OCI-LY1 (cell line): ENCODE data around the gene SORCS3.

Source experiments
- H2AFZ ChIP-seq: fragments of 200-600 bp; sonication (generic), shearing (Covaris generic); 2 replicates; pipeline ENCODE4 v1.6.0; 2014; ENCODE audit warnings: antibody characterized with exemption, mild to moderate bottlenecking, low read length
- H3F3A ChIP-seq: fragments of 200-600 bp; sonication (generic), shearing (Covaris generic); 2 replicates; pipeline ENCODE4 v1.6.0; 2014; ENCODE audit warnings: mild to moderate bottlenecking, antibody characterized with exemption, low read length, moderate library complexity; ENCODE audit not compliant: insufficient read depth
- H3K27ac ChIP-seq: fragments of 200-600 bp; sonication (generic); 2 replicates; pipeline ENCODE4 v1.5.1; 2014; ENCODE audit warnings: low read length, mixed run types, mild to moderate bottlenecking, low read depth; ENCODE audit not compliant: poor library complexity, severe bottlenecking
- H3K27me3 ChIP-seq: fragments of 200-600 bp; sonication (generic); 2 replicates; pipeline ENCODE4 v1.6.0; 2014; ENCODE audit warnings: antibody characterized with exemption, mild to moderate bottlenecking, low read length, moderate library complexity; ENCODE audit not compliant: insufficient read depth
- H3K36me3 ChIP-seq: fragments of 200-600 bp; sonication (generic); 2 replicates; pipeline ENCODE4 v1.6.1; 2014; ENCODE audit warnings: mild to moderate bottlenecking, antibody characterized with exemption, low read length, moderate library complexity, mixed read lengths; ENCODE audit not compliant: insufficient read depth
- H3K4me1 ChIP-seq: fragments of 200-600 bp; sonication (generic); 2 replicates; pipeline ENCODE4 v1.5.1; 2014; ENCODE audit warnings: mild to moderate bottlenecking, low read length, moderate library complexity; ENCODE audit not compliant: insufficient read depth, severe bottlenecking
- H3K4me2 ChIP-seq: fragments of 200-600 bp; sonication (generic), shearing (Covaris generic); 2 replicates; pipeline ENCODE4 v1.6.1; 2014; ENCODE audit warnings: low read length
- H3K4me3 ChIP-seq: fragments of 200-600 bp; sonication (generic); 2 replicates; pipeline ENCODE4 v1.5.1; 2014; ENCODE audit warnings: low read length, low read depth, mild to moderate bottlenecking, mixed read lengths; ENCODE audit not compliant: poor library complexity, severe bottlenecking
- H3K79me2 ChIP-seq: fragments of 200-600 bp; shearing (Covaris generic); 2 replicates; pipeline ENCODE4 v1.6.1; 2016; ENCODE audit warnings: mixed run types, low read length, mixed read lengths; ENCODE audit not compliant: insufficient read depth
- H3K9ac ChIP-seq: fragments of 200-600 bp; sonication (generic), shearing (Covaris generic); 2 replicates; pipeline ENCODE4 v1.6.1; 2014; ENCODE audit warnings: mild to moderate bottlenecking, low read length, mixed read lengths
- H3K9me2 ChIP-seq: fragments of 200-600 bp; sonication (generic), shearing (Covaris generic); 2 replicates; pipeline ENCODE4 v1.6.1; 2014; ENCODE audit warnings: low read depth, mild to moderate bottlenecking, low read length, mixed read lengths
- H3K9me3 ChIP-seq: fragments of 200-600 bp; shearing (Covaris generic); 2 replicates; pipeline ENCODE4 v1.6.1; 2014; ENCODE audit warnings: low read length, mixed read lengths
- H4K20me1 ChIP-seq: fragments of 200-600 bp; sonication (generic), shearing (Covaris generic); 2 replicates; pipeline ENCODE4 v1.6.0; 2016; ENCODE audit warnings: mild to moderate bottlenecking, low read length; ENCODE audit not compliant: insufficient read depth
- EZH2 ChIP-seq: fragments of 200-600 bp; sonication (generic), shearing (Covaris generic); IDR thresholded peaks from 2 replicates; pipeline ENCODE4 v1.8.0; 2017; ENCODE audit warnings: borderline replicate concordance, mixed run types, mild to moderate bottlenecking, antibody characterized with exemption, low read length, moderate library complexity, mixed read lengths
- TF ChIP-seq, protein P1 (sequence below): fragments of 200-600 bp; sonication (generic), shearing (Covaris generic); IDR thresholded peaks from 2 replicates; pipeline ENCODE4 v1.5.1; 2017; ENCODE audit warnings: mild to moderate bottlenecking, antibody characterized with exemption, low read length, moderate library complexity, mixed read lengths

Gene SORCS3

DNA sequence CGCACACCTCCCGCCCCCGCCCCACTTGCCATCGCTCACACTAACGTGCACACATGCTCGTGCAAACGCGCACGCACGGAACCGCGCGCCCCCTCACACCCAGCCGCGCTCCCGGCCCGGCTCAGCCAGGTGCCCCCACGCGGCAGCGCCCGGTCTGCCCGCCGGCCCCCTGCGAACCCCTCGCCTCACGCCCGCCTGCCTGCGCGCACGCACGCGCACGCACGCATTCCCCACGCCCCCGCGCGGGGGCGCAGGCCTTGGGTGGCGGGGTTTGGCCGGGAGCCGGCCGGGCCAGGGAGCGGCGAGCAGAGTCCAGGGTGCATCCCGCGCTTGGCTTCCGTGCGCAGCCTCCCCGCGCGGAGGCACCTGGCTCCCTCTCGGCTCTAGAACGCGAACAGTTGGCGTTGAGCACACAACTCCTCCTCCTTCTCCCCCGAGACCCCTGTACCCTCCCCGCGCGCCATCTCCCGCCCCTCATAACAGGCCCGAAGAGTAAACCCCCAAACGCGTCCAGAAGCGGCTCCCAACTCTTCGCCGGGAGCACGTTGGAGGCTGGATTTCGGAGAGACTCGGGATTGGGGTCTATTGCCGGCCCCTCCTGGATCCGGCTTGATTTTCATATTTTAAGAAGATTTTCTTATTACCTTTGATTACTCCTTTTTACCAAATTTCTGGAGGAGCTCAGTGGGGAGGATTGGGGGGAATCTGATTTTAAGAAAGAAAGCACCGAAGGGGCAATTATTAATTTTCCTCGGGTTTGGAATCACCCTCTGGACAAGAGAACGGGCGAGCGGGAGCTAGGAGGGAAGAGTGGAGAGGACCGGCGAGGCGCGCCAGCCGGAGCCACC is 527 bp upstream of the SORCS3 start:
- no peak overlapping the region for H3K4me3 ChIP-seq

DNA sequence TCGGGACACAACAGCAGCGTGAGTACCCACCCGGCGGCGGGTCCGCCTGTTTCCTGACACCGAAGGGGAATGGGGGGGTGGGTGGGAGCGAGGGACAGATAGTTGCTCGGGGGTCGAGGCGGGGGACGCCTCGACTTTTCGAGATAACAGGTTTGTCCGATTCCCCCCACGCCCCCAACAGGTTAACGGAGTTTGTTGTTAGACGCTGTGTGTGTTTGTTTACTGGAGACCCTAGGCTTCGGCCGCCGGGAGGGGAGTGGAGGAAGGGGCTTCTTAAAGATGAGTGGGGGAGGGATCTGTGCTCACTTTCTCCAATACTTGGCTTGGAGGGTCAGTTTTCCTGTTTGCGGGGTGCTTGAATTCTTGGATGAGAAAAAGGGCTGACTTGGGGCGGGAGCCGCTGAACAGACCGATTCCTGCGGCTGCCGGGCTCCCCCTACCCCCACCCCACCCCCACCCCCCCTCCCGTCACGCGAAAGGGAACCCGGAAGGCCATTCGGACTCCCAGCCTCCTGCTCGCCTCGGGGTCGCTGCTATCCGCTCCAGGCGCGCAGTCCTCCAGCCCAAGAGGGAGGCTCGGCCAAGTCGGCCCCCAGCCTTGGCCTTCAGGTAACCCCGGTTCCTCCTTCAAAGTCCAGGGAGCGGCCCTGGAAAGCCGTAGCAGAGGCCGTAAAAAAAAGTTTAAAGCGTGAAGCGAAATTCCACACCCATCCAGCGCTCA is 1.0 kb downstream of the SORCS3 start:
- no peaks in the 10 kb centered on the region for H4K20me1 ChIP-seq
- H3K79me2 ChIP-seq = no peaks in the 10 kb centered on the region
- H3K27me3 ChIP-seq = no peaks in the 10 kb centered on the region
- no peak overlapping the region for H3K9ac ChIP-seq
- H3K36me3 ChIP-seq = no peaks in the 10 kb centered on the region
- H3K9me3 ChIP-seq = no peaks in the 10 kb centered on the region
- H3K9me2 ChIP-seq = no peaks in the 10 kb centered on the region
- no peak overlapping the region for H2AFZ ChIP-seq
- no peak overlapping the region for H3K4me3 ChIP-seq
- TF ChIP-seq, protein P1, sequence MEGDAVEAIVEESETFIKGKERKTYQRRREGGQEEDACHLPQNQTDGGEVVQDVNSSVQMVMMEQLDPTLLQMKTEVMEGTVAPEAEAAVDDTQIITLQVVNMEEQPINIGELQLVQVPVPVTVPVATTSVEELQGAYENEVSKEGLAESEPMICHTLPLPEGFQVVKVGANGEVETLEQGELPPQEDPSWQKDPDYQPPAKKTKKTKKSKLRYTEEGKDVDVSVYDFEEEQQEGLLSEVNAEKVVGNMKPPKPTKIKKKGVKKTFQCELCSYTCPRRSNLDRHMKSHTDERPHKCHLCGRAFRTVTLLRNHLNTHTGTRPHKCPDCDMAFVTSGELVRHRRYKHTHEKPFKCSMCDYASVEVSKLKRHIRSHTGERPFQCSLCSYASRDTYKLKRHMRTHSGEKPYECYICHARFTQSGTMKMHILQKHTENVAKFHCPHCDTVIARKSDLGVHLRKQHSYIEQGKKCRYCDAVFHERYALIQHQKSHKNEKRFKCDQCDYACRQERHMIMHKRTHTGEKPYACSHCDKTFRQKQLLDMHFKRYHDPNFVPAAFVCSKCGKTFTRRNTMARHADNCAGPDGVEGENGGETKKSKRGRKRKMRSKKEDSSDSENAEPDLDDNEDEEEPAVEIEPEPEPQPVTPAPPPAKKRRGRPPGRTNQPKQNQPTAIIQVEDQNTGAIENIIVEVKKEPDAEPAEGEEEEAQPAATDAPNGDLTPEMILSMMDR = no peak
- TF ChIP-seq EZH2 = no peak
- H3K27ac ChIP-seq = no peak overlapping the region
- H3K4me1 ChIP-seq = no peaks in the 10 kb centered on the region
- no peaks in the 10 kb centered on the region for H3F3A ChIP-seq
- no peak overlapping the region for H3K4me2 ChIP-seq

More for the DNA sequence above, 527 bp upstream of the SORCS3 start:
- TF ChIP-seq EZH2 = no peak
- TF ChIP-seq, protein P1 = no peak
- H3K9me3 ChIP-seq = no peaks in the 10 kb centered on the region
- no peak overlapping the region for H3K9ac ChIP-seq
- H3K9me2 ChIP-seq = no peaks in the 10 kb centered on the region
- no peaks in the 10 kb centered on the region for H3F3A ChIP-seq
- H3K79me2 ChIP-seq = no peaks in the 10 kb centered on the region
- no peak overlapping the region for H3K4me2 ChIP-seq
- H2AFZ ChIP-seq = no peak overlapping the region
- no peak overlapping the region for H3K27ac ChIP-seq
- no peaks in the 10 kb centered on the region; the same call in 1 of the 2 replicates for H3K27me3 ChIP-seq
- no peaks in the 10 kb centered on the region for H4K20me1 ChIP-seq
- H3K4me1 ChIP-seq = no peaks in the 10 kb centered on the region
- H3K36me3 ChIP-seq = no peaks in the 10 kb centered on the region

DNA sequence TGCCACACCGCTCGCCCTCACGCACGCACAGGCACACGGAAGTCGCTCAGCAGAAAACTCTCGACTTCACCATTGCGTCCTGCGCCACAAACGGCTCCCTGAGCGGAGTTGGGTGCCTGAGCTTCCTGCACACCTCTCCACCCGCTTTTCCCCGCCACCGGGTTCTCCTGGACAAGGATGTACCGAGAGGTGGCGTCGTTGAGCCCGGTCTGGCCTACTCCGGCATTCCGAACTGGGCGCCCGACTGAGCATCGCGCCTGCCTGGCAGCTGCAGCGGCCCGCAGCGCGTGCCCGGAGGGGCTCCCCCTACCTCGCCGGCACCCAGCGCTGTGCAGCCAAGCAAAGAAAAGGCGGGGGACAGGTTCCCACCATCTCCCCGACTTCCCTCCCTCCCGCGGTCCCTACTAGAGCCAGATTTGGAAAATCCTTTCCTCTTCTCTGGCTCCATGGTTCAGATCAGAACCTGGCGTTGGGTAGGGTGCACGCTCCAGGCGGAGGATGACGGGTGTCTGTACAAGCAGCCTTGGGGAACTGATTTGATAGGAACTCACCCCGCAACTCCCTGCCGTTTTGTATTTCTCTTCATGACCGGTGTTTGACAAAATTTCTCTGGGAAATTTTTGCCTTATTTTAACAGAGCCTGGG is 1.7 kb downstream of the SORCS3 start:
- no peak for TF ChIP-seq EZH2
- TF ChIP-seq, protein P1 = no peak
- H3K36me3 ChIP-seq = no peaks in the 10 kb centered on the region
- H3K9me2 ChIP-seq = no peaks in the 10 kb centered on the region
- H3K4me1 ChIP-seq = no peaks in the 10 kb centered on the region
- H3K79me2 ChIP-seq = no peaks in the 10 kb centered on the region
- no peaks in the 10 kb centered on the region for H4K20me1 ChIP-seq
- H3K4me2 ChIP-seq = no peak overlapping the region
- no peaks in the 10 kb centered on the region for H3F3A ChIP-seq
- H3K27me3 ChIP-seq = no peaks in the 10 kb centered on the region
- no peak overlapping the region for H3K4me3 ChIP-seq
- no peak overlapping the region for H2AFZ ChIP-seq
- no peak overlapping the region for H3K9ac ChIP-seq
- no peak overlapping the region for H3K27ac ChIP-seq
- no peaks in the 10 kb centered on the region for H3K9me3 ChIP-seq
